Effector memory CD4-positive, alpha-beta T cell (primary cell): ENCODE results near the gene AP2A2.

Experiments used
- DNase-seq, 3 donors: peaks; one replicate each; pipeline ENCODE4 v3.0.0-alpha.2; 2020
- H3K27ac ChIP-seq: 2 replicates; pipeline ENCODE4 v1.7.0; 2013; ENCODE audit warnings: mild to moderate bottlenecking, low read length, moderate library complexity; ENCODE audit not compliant: insufficient read depth, poor library complexity, severe bottlenecking
- H3K27me3 ChIP-seq: replicated peaks from 2 replicates; pipeline ENCODE4 v1.7.0; 2013; ENCODE audit warnings: mild to moderate bottlenecking, low read length; ENCODE audit not compliant: insufficient read depth, control insufficient read depth, poor library complexity, severe bottlenecking
- H3K36me3 ChIP-seq: 2 replicates; pipeline ENCODE4 v1.7.0; 2013; ENCODE audit warnings: mild to moderate bottlenecking, low read length, moderate library complexity; ENCODE audit not compliant: control insufficient read depth, insufficient read depth
- H3K4me1 ChIP-seq: 2 replicates; pipeline ENCODE4 v1.7.0; 2013; ENCODE audit warnings: low read length, mild to moderate bottlenecking; ENCODE audit not compliant: control insufficient read depth, insufficient read depth, poor library complexity, severe bottlenecking
- H3K4me3 ChIP-seq: 2 replicates; pipeline ENCODE4 v1.7.0; 2013; ENCODE audit warnings: low read length, low read depth, mild to moderate bottlenecking; ENCODE audit not compliant: insufficient read depth, poor library complexity, severe bottlenecking
- H3K9me3 ChIP-seq: 2 replicates; pipeline ENCODE4 v1.7.0; 2013; ENCODE audit warnings: mild to moderate bottlenecking, low read length, moderate library complexity; ENCODE audit not compliant: control insufficient read depth

AP2A2 gene

GRCh38 chr11:888310-889212 lies 37.1 kb upstream of the AP2A2 start:
- no peaks in the 10 kb centered on the region for H3K9me3 ChIP-seq
- H3K36me3 ChIP-seq, result peaks cover 16% of the 10 kb centered on the region
- DNase-seq, result no peak
- H3K27me3 ChIP-seq, result no peaks in the 10 kb centered on the region
- H3K4me3 ChIP-seq, result no peak overlapping the region
- no peak overlapping the region for H3K27ac ChIP-seq
- H3K4me1 ChIP-seq, result no peaks in the 10 kb centered on the region

GRCh38 chr11:889257-889656 lies 36.4 kb upstream of the AP2A2 start:
- Histone ChIP-seq H3K27ac (no peak overlapping the region), H3K36me3 (peaks cover 10% of the 10 kb centered on the region)
- no peak for DNase-seq

GRCh38 chr11:889687-890475 lies 35.8 kb upstream of the AP2A2 start:
- DNase-seq, result no peak
- no peak overlapping the region for H3K27ac ChIP-seq
- no peaks in the 10 kb centered on the region for H3K9me3 ChIP-seq
- H3K4me3 ChIP-seq, result no peak overlapping the region
- no peaks in the 10 kb centered on the region for H3K4me1 ChIP-seq
- no peaks in the 10 kb centered on the region for H3K27me3 ChIP-seq
- H3K36me3 ChIP-seq, result peaks cover 11% of the 10 kb centered on the region

More at GRCh38 chr11:889257-889656, 36.4 kb upstream of the AP2A2 start:
- H3K4me1 ChIP-seq, result no peaks in the 10 kb centered on the region
- H3K4me3 ChIP-seq, result no peak overlapping the region
- no peaks in the 10 kb centered on the region for H3K9me3 ChIP-seq
- no peaks in the 10 kb centered on the region for H3K27me3 ChIP-seq

GRCh38 chr11:890794-891540 lies 34.7 kb upstream of the AP2A2 start:
- no peak for DNase-seq
- no peaks in the 10 kb centered on the region for H3K27me3 ChIP-seq
- H3K36me3 ChIP-seq, result peaks cover 12% of the 10 kb centered on the region
- H3K27ac ChIP-seq, result no peak overlapping the region
- no peaks in the 10 kb centered on the region for H3K9me3 ChIP-seq
- H3K4me3 ChIP-seq, result no peak overlapping the region
- H3K4me1 ChIP-seq, result no peaks in the 10 kb centered on the region

- H3K27me3 ChIP-seq, result no peaks in the 10 kb centered on the region
- H3K4me1 ChIP-seq, result no peaks in the 10 kb centered on the region
- H3K36me3 ChIP-seq, result peaks cover 3% of the 10 kb centered on the region
- H3K4me3 ChIP-seq, result no peak overlapping the region
- no peak overlapping the region for H3K27ac ChIP-seq
- DNase-seq, result no peak
- H3K9me3 ChIP-seq, result no peaks in the 10 kb centered on the region
Measured at GRCh38 chr11:893008-893654, 32.5 kb upstream of the AP2A2 start.

- H3K9me3 ChIP-seq, result no peaks in the 10 kb centered on the region
- no peak overlapping the region for H3K4me3 ChIP-seq
- peaks cover 17% of the 10 kb centered on the region for H3K36me3 ChIP-seq
- H3K27me3 ChIP-seq, result no peaks in the 10 kb centered on the region
- H3K27ac ChIP-seq, result no peak overlapping the region
- no peaks in the 10 kb centered on the region for H3K4me1 ChIP-seq
- DNase-seq, result no peak
Measured at GRCh38 chr11:894575-895201, 31.0 kb upstream of the AP2A2 start.

GRCh38 chr11:895331-896110 lies 30.1 kb upstream of the AP2A2 start:
- peaks cover 25% of the 10 kb centered on the region for H3K36me3 ChIP-seq
- no peak overlapping the region for H3K4me3 ChIP-seq
- H3K4me1 ChIP-seq, result no peaks in the 10 kb centered on the region
- no peak overlapping the region for H3K27ac ChIP-seq
- no peak for DNase-seq
- no peaks in the 10 kb centered on the region for H3K27me3 ChIP-seq
- H3K9me3 ChIP-seq, result no peaks in the 10 kb centered on the region

- Histone ChIP-seq H3K4me1 (no peaks in the 10 kb centered on the region), H3K9me3 (no peaks in the 10 kb centered on the region), H3K36me3 (peaks cover 44% of the 10 kb centered on the region), H3K27me3 (no peaks in the 10 kb centered on the region), H3K4me3 (no peak overlapping the region), H3K27ac (no peak overlapping the region)
- no peak for DNase-seq
Measured at GRCh38 chr11:897253-898142, 28.2 kb upstream of the AP2A2 start.
